GM23338 (cell line): ENCODE measurements around the gene ZBTB7C. TPM values are rescaled to one million over a fixed set of nuclear protein-coding genes. Genes with fewer than 3 reads are reported as not detected.

ENCODE experiments used
- ATAC-seq: fragments of 200-7000 bp; cut with Tn5 transposase; 3 replicates; pipeline ENCODE4 v1.9.1; 2020
- DNase-seq: peaks from one replicate; pipeline ENCODE4 v3.0.0-alpha.2; 2015; ENCODE audit warnings: low spot score
- H2AFZ ChIP-seq: fragments of 200-600 bp; sonication (generic); 2 replicates; pipeline ENCODE4 v1.8.0; 2016; ENCODE audit warnings: antibody characterized with exemption, mild to moderate bottlenecking, moderate library complexity
- H3F3A ChIP-seq: fragments of 200-600 bp; sonication (generic); replicated peaks from 2 replicates; pipeline ENCODE4 v1.8.0; 2017; ENCODE audit warnings: antibody characterized with exemption, mixed run types, low read depth
- H3K27ac ChIP-seq: fragments of 200-600 bp; sonication (generic); 2 replicates; pipeline ENCODE4 v1.6.1; 2016; ENCODE audit warnings: low read depth
- H3K27me3 ChIP-seq: fragments of 200-600 bp; sonication (generic); 2 replicates; pipeline ENCODE4 v1.8.0; 2016; ENCODE audit warnings: mild to moderate bottlenecking, mixed run types, moderate library complexity; ENCODE audit not compliant: insufficient read depth
- H3K36me3 ChIP-seq: fragments of 200-600 bp; sonication (generic); 2 replicates; pipeline ENCODE4 v1.8.0; 2016; ENCODE audit warnings: mild to moderate bottlenecking; ENCODE audit not compliant: insufficient read depth
- H3K4me1 ChIP-seq: fragments of 200-600 bp; sonication (generic); 2 replicates; pipeline ENCODE4 v1.8.0; 2016; ENCODE audit warnings: mild to moderate bottlenecking, moderate library complexity; ENCODE audit not compliant: insufficient read depth
- H3K4me2 ChIP-seq: fragments of 200-600 bp; sonication (generic); 2 replicates; pipeline ENCODE4 v1.7.1; 2017; ENCODE audit warnings: mixed run types
- H3K4me3 ChIP-seq: fragments of 200-600 bp; sonication (generic); 2 replicates; pipeline ENCODE4 v1.6.1; 2016; ENCODE audit warnings: mixed run types
- H3K79me2 ChIP-seq: fragments of 200-600 bp; sonication (generic); replicated peaks from 2 replicates; pipeline ENCODE4 v1.8.0; 2017; ENCODE audit warnings: mild to moderate bottlenecking; ENCODE audit not compliant: insufficient read depth
- H3K9me2 ChIP-seq: fragments of 200-600 bp; sonication (generic); 2 replicates; pipeline ENCODE4 v1.8.0; 2017; ENCODE audit not compliant: insufficient read depth
- H4K20me1 ChIP-seq: fragments of 200-600 bp; sonication (generic); replicated peaks from 2 replicates; pipeline ENCODE4 v1.8.0; 2017; ENCODE audit warnings: mild to moderate bottlenecking; ENCODE audit not compliant: insufficient read depth
- H3K27ac Mint-ChIP-seq: 2 replicates; pipeline ENCODE4 v1.8.0; 2020; ENCODE audit warnings: inconsistent platforms, mild to moderate bottlenecking, moderate library complexity, mixed read lengths
- H3K27me3 Mint-ChIP-seq: 3 replicates; pipeline ENCODE4 v1.8.0; 2022; ENCODE audit warnings: low read depth, mild to moderate bottlenecking, moderate library complexity, mixed read lengths, inconsistent platforms; ENCODE audit not compliant: insufficient read depth, poor library complexity
- H3K36me3 Mint-ChIP-seq: 3 replicates; pipeline ENCODE4 v1.8.0; 2021; ENCODE audit warnings: low read depth, mild to moderate bottlenecking, inconsistent platforms, moderate library complexity, mixed read lengths
- H3K4me1 Mint-ChIP-seq: 3 replicates; pipeline ENCODE4 v1.8.0; 2020; ENCODE audit warnings: mild to moderate bottlenecking, inconsistent platforms, mixed read lengths
- H3K4me3 Mint-ChIP-seq: 3 replicates; pipeline ENCODE4 v1.8.0; 2021; ENCODE audit warnings: moderate library complexity, mild to moderate bottlenecking, inconsistent platforms, mixed read lengths
- H3K9me3 Mint-ChIP-seq: 3 replicates; pipeline ENCODE4 v1.8.0; 2020; ENCODE audit warnings: moderate library complexity, mild to moderate bottlenecking, inconsistent platforms, mixed read lengths
- ETS1 ChIP-seq: IDR thresholded peaks from 2 replicates; pipeline ENCODE4 v1.6.1; 2016; ENCODE audit warnings: antibody characterized with exemption
- EZH2 ChIP-seq: fragments of 200-600 bp; sonication (generic); IDR thresholded peaks from one replicate; pipeline ENCODE4 v1.8.0; 2017; ENCODE audit warnings: antibody characterized with exemption, mild to moderate bottlenecking, low read depth; ENCODE audit not compliant: unreplicated experiment
- EZH2phosphoT487 ChIP-seq: fragments of 200-600 bp; sonication (generic); IDR thresholded peaks from one replicate; pipeline ENCODE4 v1.8.1; 2018; ENCODE audit warnings: antibody characterized with exemption; ENCODE audit not compliant: unreplicated experiment
- NANOG ChIP-seq: IDR thresholded peaks from 2 replicates; pipeline ENCODE4 v1.6.1; 2016; ENCODE audit warnings: antibody characterized with exemption, borderline replicate concordance
- REST ChIP-seq: IDR thresholded peaks from one replicate; pipeline ENCODE4 v1.6.1; 2018; ENCODE audit warnings: antibody characterized with exemption; ENCODE audit not compliant: unreplicated experiment
- ZNF114 ChIP-seq: fragments of 250-450 bp; sonication (Bioruptor Pico); IDR thresholded peaks from 2 replicates; pipeline ENCODE4 v1.5.0; 2020; ENCODE audit warnings: mild to moderate bottlenecking, moderate library complexity
- ZNF331 ChIP-seq: fragments of 250-450 bp; sonication (Bioruptor Pico); IDR thresholded peaks from 2 replicates; pipeline ENCODE4 v1.5.0; 2020; ENCODE audit warnings: low read depth, mild to moderate bottlenecking, moderate library complexity
- polyA plus RNA-seq: library from polyadenylated mRNA; unstranded; fragments of >200 nt; fragmentation: Nextera tagmentation; extraction: Ambion mirVana; gene quantifications from 2 replicates; pipeline ENCODE4 v1.2.1, GENCODE V29; 2016
- total RNA-seq: library from RNA; depleted of rRNA; stranded (reverse); fragments of >200 nt; shearing (Covaris generic); gene quantifications from 2 replicates; pipeline ENCODE4 v1.2.3, GENCODE V29; 2014
- TF ChIP-seq, protein P1 (sequence below): fragments of 250-450 bp; sonication (Bioruptor Pico); IDR thresholded peaks from 2 replicates; pipeline ENCODE4 v1.5.0; 2020; ENCODE audit warnings: mild to moderate bottlenecking, moderate library complexity

ZBTB7C gene
- total and polyA plus RNA-seq, 2 experiments from 2014 or later = 0.03 to 0.14 TPM

- H3K27ac ChIP-seq = no peak overlapping the region
- Mint-ChIP-seq H3K27me3 (peaks cover 4% of the 10 kb centered on the region), H3K9me3 (no peaks in the 10 kb centered on the region), H3K27ac (no peak overlapping the region), H3K4me3 (no peak overlapping the region), H3K4me1 (peaks cover under 1% of the 10 kb centered on the region), H3K36me3 (no peaks in the 10 kb centered on the region)
- H3K4me2 ChIP-seq = no peak overlapping the region
- ATAC-seq (no peak), DNase-seq (no peak)
- H4K20me1 ChIP-seq = no peaks in the 10 kb centered on the region
- no peak overlapping the region for H2AFZ ChIP-seq
- H3K9me2 ChIP-seq = no peaks in the 10 kb centered on the region
- H3K4me3 ChIP-seq = no peak overlapping the region
- no peaks in the 10 kb centered on the region for H3K4me1 ChIP-seq
- no peaks in the 10 kb centered on the region for H3K36me3 ChIP-seq
- TF ChIP-seq EZH2phosphoT487 (no peak), ZNF114 (CRISPR knock-in tag) (no peak), EZH2 (no peak)
- H3K79me2 ChIP-seq = no peaks in the 10 kb centered on the region
- no peaks in the 10 kb centered on the region for H3K27me3 ChIP-seq
- no peaks in the 10 kb centered on the region for H3F3A ChIP-seq
These were observed 323.2 kb downstream of the ZBTB7C start for GRCh38 chr18:48085781-48086487.

DNA sequence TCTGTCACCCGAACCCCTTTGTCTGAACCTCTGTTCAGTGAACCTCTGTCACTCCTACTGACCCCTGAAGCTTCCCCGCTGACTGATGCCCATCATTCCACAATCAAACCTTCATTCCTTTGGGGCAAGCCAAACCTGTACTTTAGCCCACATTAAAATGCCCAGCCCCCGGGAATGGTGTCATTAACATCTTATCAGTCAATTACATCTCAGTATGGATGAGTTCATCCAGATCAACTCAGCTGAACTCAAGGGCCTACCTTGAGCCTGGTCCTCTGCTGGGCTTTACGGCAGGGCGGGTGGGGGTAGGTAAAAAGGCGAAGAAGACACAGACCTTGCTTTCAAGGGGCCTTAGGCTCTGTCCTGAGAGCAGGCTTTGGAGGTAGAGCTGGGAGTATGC, 324.3 kb downstream of the ZBTB7C start:
- H3K79me2 ChIP-seq = no peaks in the 10 kb centered on the region
- peaks cover 3% of the 10 kb centered on the region; the same call in 1 of the 2 replicates for H3K4me1 ChIP-seq
- Mint-ChIP-seq H3K36me3 (no peaks in the 10 kb centered on the region), H3K9me3 (no peaks in the 10 kb centered on the region), H3K4me3 (no peak overlapping the region), H3K4me1 (peaks cover 11% of the 10 kb centered on the region), H3K27ac (no peak overlapping the region), H3K27me3 (peaks cover 8% of the 10 kb centered on the region)
- H3K36me3 ChIP-seq = no peaks in the 10 kb centered on the region
- no peak overlapping the region for H2AFZ ChIP-seq
- H3K4me2 ChIP-seq = no peak overlapping the region
- H3K27me3 ChIP-seq = no peaks in the 10 kb centered on the region
- ATAC-seq = no peak
- H3K9me2 ChIP-seq = no peaks in the 10 kb centered on the region
- no peak for DNase-seq
- H4K20me1 ChIP-seq = no peaks in the 10 kb centered on the region
- H3K27ac ChIP-seq = no peak overlapping the region
- H3F3A ChIP-seq = no peaks in the 10 kb centered on the region
- H3K4me3 ChIP-seq = no peak overlapping the region
- no peak for TF ChIP-seq ZNF114 (CRISPR knock-in tag)
- TF ChIP-seq, protein P1, sequence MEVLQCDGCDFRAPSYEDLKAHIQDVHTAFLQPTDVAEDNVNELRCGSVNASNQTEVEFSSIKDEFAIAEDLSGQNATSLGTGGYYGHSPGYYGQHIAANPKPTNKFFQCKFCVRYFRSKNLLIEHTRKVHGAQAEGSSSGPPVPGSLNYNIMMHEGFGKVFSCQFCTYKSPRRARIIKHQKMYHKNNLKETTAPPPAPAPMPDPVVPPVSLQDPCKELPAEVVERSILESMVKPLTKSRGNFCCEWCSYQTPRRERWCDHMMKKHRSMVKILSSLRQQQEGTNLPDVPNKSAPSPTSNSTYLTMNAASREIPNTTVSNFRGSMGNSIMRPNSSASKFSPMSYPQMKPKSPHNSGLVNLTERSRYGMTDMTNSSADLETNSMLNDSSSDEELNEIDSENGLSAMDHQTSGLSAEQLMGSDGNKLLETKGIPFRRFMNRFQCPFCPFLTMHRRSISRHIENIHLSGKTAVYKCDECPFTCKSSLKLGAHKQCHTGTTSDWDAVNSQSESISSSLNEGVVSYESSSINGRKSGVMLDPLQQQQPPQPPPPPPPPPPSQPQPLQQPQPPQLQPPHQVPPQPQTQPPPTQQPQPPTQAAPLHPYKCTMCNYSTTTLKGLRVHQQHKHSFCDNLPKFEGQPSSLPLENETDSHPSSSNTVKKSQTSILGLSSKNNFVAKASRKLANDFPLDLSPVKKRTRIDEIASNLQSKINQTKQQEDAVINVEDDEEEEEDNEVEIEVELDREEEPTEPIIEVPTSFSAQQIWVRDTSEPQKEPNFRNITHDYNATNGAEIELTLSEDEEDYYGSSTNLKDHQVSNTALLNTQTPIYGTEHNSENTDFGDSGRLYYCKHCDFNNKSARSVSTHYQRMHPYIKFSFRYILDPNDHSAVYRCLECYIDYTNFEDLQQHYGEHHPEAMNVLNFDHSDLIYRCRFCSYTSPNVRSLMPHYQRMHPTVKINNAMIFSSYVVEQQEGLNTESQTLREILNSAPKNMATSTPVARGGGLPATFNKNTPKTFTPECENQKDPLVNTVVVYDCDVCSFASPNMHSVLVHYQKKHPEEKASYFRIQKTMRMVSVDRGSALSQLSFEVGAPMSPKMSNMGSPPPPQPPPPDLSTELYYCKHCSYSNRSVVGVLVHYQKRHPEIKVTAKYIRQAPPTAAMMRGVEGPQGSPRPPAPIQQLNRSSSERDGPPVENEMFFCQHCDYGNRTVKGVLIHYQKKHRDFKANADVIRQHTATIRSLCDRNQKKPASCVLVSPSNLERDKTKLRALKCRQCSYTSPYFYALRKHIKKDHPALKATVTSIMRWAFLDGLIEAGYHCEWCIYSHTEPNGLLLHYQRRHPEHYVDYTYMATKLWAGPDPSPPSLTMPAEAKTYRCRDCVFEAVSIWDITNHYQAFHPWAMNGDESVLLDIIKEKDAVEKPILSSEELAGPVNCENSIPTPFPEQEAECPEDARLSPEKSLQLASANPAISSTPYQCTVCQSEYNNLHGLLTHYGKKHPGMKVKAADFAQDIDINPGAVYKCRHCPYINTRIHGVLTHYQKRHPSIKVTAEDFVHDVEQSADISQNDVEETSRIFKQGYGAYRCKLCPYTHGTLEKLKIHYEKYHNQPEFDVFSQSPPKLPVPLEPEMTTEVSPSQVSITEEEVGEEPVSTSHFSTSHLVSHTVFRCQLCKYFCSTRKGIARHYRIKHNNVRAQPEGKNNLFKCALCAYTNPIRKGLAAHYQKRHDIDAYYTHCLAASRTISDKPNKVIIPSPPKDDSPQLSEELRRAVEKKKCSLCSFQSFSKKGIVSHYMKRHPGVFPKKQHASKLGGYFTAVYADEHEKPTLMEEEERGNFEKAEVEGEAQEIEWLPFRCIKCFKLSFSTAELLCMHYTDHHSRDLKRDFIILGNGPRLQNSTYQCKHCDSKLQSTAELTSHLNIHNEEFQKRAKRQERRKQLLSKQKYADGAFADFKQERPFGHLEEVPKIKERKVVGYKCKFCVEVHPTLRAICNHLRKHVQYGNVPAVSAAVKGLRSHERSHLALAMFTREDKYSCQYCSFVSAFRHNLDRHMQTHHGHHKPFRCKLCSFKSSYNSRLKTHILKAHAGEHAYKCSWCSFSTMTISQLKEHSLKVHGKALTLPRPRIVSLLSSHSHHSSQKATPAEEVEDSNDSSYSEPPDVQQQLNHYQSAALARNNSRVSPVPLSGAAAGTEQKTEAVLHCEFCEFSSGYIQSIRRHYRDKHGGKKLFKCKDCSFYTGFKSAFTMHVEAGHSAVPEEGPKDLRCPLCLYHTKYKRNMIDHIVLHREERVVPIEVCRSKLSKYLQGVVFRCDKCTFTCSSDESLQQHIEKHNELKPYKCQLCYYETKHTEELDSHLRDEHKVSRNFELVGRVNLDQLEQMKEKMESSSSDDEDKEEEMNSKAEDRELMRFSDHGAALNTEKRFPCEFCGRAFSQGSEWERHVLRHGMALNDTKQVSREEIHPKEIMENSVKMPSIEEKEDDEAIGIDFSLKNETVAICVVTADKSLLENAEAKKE (CRISPR knock-in tag) = no peak
- no peak for TF ChIP-seq ETS1
- no peak for TF ChIP-seq ZNF331 (CRISPR knock-in tag)
- TF ChIP-seq NANOG = no peak
- no peak for TF ChIP-seq REST
